Hepatocyte (in vitro differentiated cells): ENCODE measurements around the gene GIPC2.

Experiments
- CTCF ChIP-seq: fragments of 200-600 bp; sonication (generic); IDR thresholded peaks from 2 replicates; pipeline ENCODE4 v1.5.1; 2016; ENCODE audit warnings: antibody characterized with exemption, mild to moderate bottlenecking; ENCODE audit not compliant: poor library complexity
- EZH2 ChIP-seq: fragments of 200-600 bp; sonication (generic); IDR thresholded peaks from 2 replicates; pipeline ENCODE4 v1.6.1; 2016; ENCODE audit warnings: antibody characterized with exemption, mild to moderate bottlenecking, borderline replicate concordance
- EZH2phosphoT487 ChIP-seq: fragments of 200-600 bp; sonication (generic); IDR thresholded peaks from one replicate; pipeline ENCODE4 v1.6.1; 2018; ENCODE audit warnings: antibody characterized with exemption, mild to moderate bottlenecking, low read depth, moderate library complexity; ENCODE audit not compliant: unreplicated experiment, severe bottlenecking

GRCh38 chr1:78093560-78093959, 47.8 kb downstream of the GIPC2 start:
- TF ChIP-seq EZH2, result no peak
- no peak for TF ChIP-seq CTCF
- no peak for TF ChIP-seq EZH2phosphoT487
